GM12891 (cell line): ENCODE measurements around the gene SUB1.
"Not testable (repeated sequence)": the region's sequence is repeated elsewhere in the genome, so short reads cannot be mapped to it uniquely, and the experiment has no call there.

Source experiments
- DNase-seq: peaks from one replicate; pipeline ENCODE4 v3.0.0; 2011; ENCODE audit warnings: low spot score; ENCODE audit not compliant: insufficient read length
- FAIRE-seq: peaks from 2 replicates; lab custom pipeline; 2011; peaks lifted over from hg19 to GRCh38; lab: Jason Lieb, UNC
- PAX5 ChIP-seq: IDR thresholded peaks from 2 replicates; pipeline ENCODE4 v1.6.1; 2011; ENCODE audit warnings: low read length, moderate library complexity, mild to moderate bottlenecking; ENCODE audit not compliant: insufficient read depth, severe bottlenecking
- POLR2A ChIP-seq: IDR thresholded peaks from 2 replicates; pipeline ENCODE4 v1.6.1; 2011; ENCODE audit warnings: low read depth, low read length, control low read depth
- POLR2AphosphoS5 ChIP-seq: IDR thresholded peaks from 2 replicates; pipeline ENCODE4 v1.6.1; 2011; ENCODE audit warnings: low read depth, low read length, control low read depth
- POU2F2 ChIP-seq: IDR thresholded peaks from 2 replicates; pipeline ENCODE4 v1.6.1; 2011; ENCODE audit warnings: low read depth, mild to moderate bottlenecking, control low read depth, low read length, moderate library complexity
- SPI1 ChIP-seq: IDR thresholded peaks from 2 replicates; pipeline ENCODE4 v1.6.1; 2011; ENCODE audit warnings: low read depth, low read length, control low read depth
- TAF1 ChIP-seq: IDR thresholded peaks from 2 replicates; pipeline ENCODE4 v1.6.1; 2011; ENCODE audit warnings: low read depth, low read length, control low read depth

SUB1 gene

GRCh38 chr5:32615236-32615635, 29.9 kb downstream of the SUB1 start:
- DNase-seq (no peak), FAIRE-seq (no peak)
- no peak for TF ChIP-seq POLR2A
- no peak for TF ChIP-seq POU2F2
- TF ChIP-seq SPI1 = no peak
- no peak for TF ChIP-seq PAX5
- no peak for TF ChIP-seq POLR2AphosphoS5
- TF ChIP-seq TAF1 = no peak

GRCh38 chr5:32618962-32619361, 33.6 kb downstream of the SUB1 start:
- TF ChIP-seq POU2F2 (no peak), POLR2AphosphoS5 (no peak), TAF1 (no peak), PAX5 (no peak), POLR2A (no peak), SPI1 (no peak)
- FAIRE-seq (no peak), DNase-seq (no peak)

GRCh38 chr5:32621256-32621655, 35.9 kb downstream of the SUB1 start:
- TF ChIP-seq TAF1 = no peak
- no peak for TF ChIP-seq POLR2A
- no peak for TF ChIP-seq POU2F2
- TF ChIP-seq PAX5 = no peak
- no peak for TF ChIP-seq SPI1
- TF ChIP-seq POLR2AphosphoS5 = no peak
- no peak for DNase-seq
- no peak for FAIRE-seq

GRCh38 chr5:32625106-32625505, 39.7 kb downstream of the SUB1 start:
- DNase-seq = no peak
- TF ChIP-seq POLR2AphosphoS5 (no peak), POU2F2 (no peak), SPI1 (no peak), PAX5 (no peak), TAF1 (no peak), POLR2A (no peak)
- no peak for FAIRE-seq

- TF ChIP-seq POLR2A = no peak
- no peak for TF ChIP-seq PAX5
- TF ChIP-seq POLR2AphosphoS5 = no peak
- no peak for TF ChIP-seq TAF1
- no peak for TF ChIP-seq SPI1
- TF ChIP-seq POU2F2 = no peak
- DNase-seq = no peak
- FAIRE-seq = no peak
Measured at GRCh38 chr5:32625547-32625946, 40.2 kb downstream of the SUB1 start.

- FAIRE-seq (no peak), DNase-seq (no peak)
- TF ChIP-seq POLR2AphosphoS5 = no peak
- no peak for TF ChIP-seq TAF1
- TF ChIP-seq POLR2A = no peak
- TF ChIP-seq POU2F2 = no peak
- no peak for TF ChIP-seq PAX5
- no peak for TF ChIP-seq SPI1
Measured at GRCh38 chr5:32627219-32627870, 42.0 kb downstream of the SUB1 start.

- no peak for FAIRE-seq
- TF ChIP-seq POU2F2 (no peak), POLR2AphosphoS5 (no peak), PAX5 (no peak), TAF1 (no peak), SPI1 (no peak), POLR2A (no peak)
- DNase-seq = no peak
Measured at GRCh38 chr5:32628049-32628844, 42.9 kb downstream of the SUB1 start.

GRCh38 chr5:32630867-32631491, 45.6 kb downstream of the SUB1 start:
- no peak for FAIRE-seq
- no peak for TF ChIP-seq SPI1
- no peak for TF ChIP-seq POLR2AphosphoS5
- no peak for TF ChIP-seq POU2F2
- no peak for TF ChIP-seq PAX5
- no peak for TF ChIP-seq POLR2A
- no peak for TF ChIP-seq TAF1

GRCh38 chr5:32633017-32633416, 47.7 kb downstream of the SUB1 start:
- FAIRE-seq, DNase-seq: not testable (repeated sequence)

More at GRCh38 chr5:32630867-32631491, 45.6 kb downstream of the SUB1 start:
- no peak for DNase-seq
